ENCODE results near the gene CFAP251.
"Not testable (repeated sequence)": the region's sequence is repeated elsewhere in the genome, so short reads cannot be mapped to it uniquely, and the experiment has no call there.

The CFAP251 gene

GRCh38 chr12:121917950-121918678 lies at the start of gene CFAP251:
Gene CFAP251, plus strand, starts transcription at chr12:121918592. Its CDS starts 2,714 bp downstream, at chr12:121921306.
- DNase-seq (ENCODE audit: low read depth in 2 of 3, low spot score in 2 of 3) = peak; percentile 86 to 91 (median 89)

- not testable (repeated sequence) for DNase-seq (ENCODE audit: low read depth in 2 of 3, low spot score in 2 of 3)
Observed at GRCh38 chr12:121869229-121869628, 49.2 kb upstream of the CFAP251 start.

- DNase-seq (ENCODE audit: low read depth in 2 of 3, low spot score in 2 of 3) = no peak
Observed at GRCh38 chr12:121871467-121871866, 46.9 kb upstream of the CFAP251 start.

GRCh38 chr12:121872546-121873215 lies 45.7 kb upstream of the CFAP251 start:
- DNase-seq (ENCODE audit: low read depth in 2 of 3, low spot score in 2 of 3) = no peak

GRCh38 chr12:121873216-121873569 lies 45.2 kb upstream of the CFAP251 start:
- no peak for DNase-seq (ENCODE audit: low read depth in 2 of 3, low spot score in 2 of 3)

GRCh38 chr12:121874071-121874470 lies 44.3 kb upstream of the CFAP251 start:
- DNase-seq (ENCODE audit: low read depth in 2 of 3, low spot score in 2 of 3) = no peak

GRCh38 chr12:121875582-121875981 lies 42.8 kb upstream of the CFAP251 start:
- DNase-seq (ENCODE audit: low read depth in 2 of 3, low spot score in 2 of 3) = no peak

- not testable (repeated sequence) for DNase-seq (ENCODE audit: low read depth in 2 of 3, low spot score in 2 of 3)
Observed at GRCh38 chr12:121876080-121876447, 42.3 kb upstream of the CFAP251 start.

- no peak for DNase-seq (ENCODE audit: low read depth in 2 of 3, low spot score in 2 of 3)
Observed at GRCh38 chr12:121883315-121883660, 35.1 kb upstream of the CFAP251 start.

- DNase-seq (ENCODE audit: low read depth in 2 of 3, low spot score in 2 of 3) = not testable (repeated sequence)
Observed at GRCh38 chr12:121885129-121885528, 33.3 kb upstream of the CFAP251 start.

- peak in 1 of 3 experiments; percentile 11 for DNase-seq (ENCODE audit: low read depth in 2 of 3, low spot score in 2 of 3)
Observed at GRCh38 chr12:121888083-121888477, 30.3 kb upstream of the CFAP251 start.

- peak; percentile 98 for DNase-seq (ENCODE audit: low read depth in 2 of 3, low spot score in 2 of 3)
Observed at GRCh38 chr12:121888478-121889273, 29.7 kb upstream of the CFAP251 start, which contains the start of gene PSMD9. Gene PSMD9, plus strand, starts transcription at chr12:121888790. Its CDS starts 67 bp downstream, at chr12:121888857.

GRCh38 chr12:121889274-121889624 lies 29.1 kb upstream of the CFAP251 start:
- no peak for DNase-seq (ENCODE audit: low read depth in 2 of 3, low spot score in 2 of 3)

GRCh38 chr12:121889661-121890060 lies 28.7 kb upstream of the CFAP251 start:
- DNase-seq (ENCODE audit: low read depth in 2 of 3, low spot score in 2 of 3) = not testable (repeated sequence)

GRCh38 chr12:121892673-121893561 lies 25.5 kb upstream of the CFAP251 start:
- DNase-seq (ENCODE audit: low read depth in 2 of 3, low spot score in 2 of 3) = no peak

GRCh38 chr12:121893961-121894460 lies 24.4 kb upstream of the CFAP251 start:
- no peak for DNase-seq (ENCODE audit: low read depth in 2 of 3, low spot score in 2 of 3)

GRCh38 chr12:121894633-121895032 lies 23.8 kb upstream of the CFAP251 start:
- no peak for DNase-seq (ENCODE audit: low read depth in 2 of 3, low spot score in 2 of 3)

- DNase-seq (ENCODE audit: low read depth in 2 of 3, low spot score in 2 of 3) = no peak
Observed at GRCh38 chr12:121898287-121898686, 20.1 kb upstream of the CFAP251 start.

- DNase-seq (ENCODE audit: low read depth in 2 of 3, low spot score in 2 of 3) = no peak
Observed at GRCh38 chr12:121899590-121899989, 18.8 kb upstream of the CFAP251 start.

- no peak for DNase-seq (ENCODE audit: low read depth in 2 of 3, low spot score in 2 of 3)
Observed at GRCh38 chr12:121903202-121903601, 15.2 kb upstream of the CFAP251 start.

- no peak for DNase-seq (ENCODE audit: low read depth in 2 of 3, low spot score in 2 of 3)
Observed at GRCh38 chr12:121905746-121906145, 12.6 kb upstream of the CFAP251 start.
